ENCODE results near the gene IL36B.

DNA sequence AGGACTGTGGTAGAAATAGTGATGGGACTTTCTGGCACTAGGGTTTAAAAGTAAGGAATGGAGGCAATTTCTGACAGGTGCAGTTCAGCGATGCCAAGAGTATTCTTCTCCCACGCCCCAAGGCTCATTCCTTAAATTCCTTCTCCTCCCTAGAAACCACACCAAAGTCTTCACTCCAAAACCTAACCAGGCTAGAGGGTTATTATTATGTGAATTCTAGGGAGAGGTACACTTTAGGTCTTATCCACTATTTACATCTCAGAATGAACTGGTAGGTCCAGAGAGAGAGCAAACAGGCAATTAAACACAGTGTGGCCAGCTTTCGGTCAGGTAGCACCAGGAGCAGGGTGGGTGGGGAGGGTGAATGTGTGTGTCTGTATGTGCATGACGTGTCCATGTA is 26.5 kb upstream of the IL36B start:
- TF ChIP-seq, protein P1, sequence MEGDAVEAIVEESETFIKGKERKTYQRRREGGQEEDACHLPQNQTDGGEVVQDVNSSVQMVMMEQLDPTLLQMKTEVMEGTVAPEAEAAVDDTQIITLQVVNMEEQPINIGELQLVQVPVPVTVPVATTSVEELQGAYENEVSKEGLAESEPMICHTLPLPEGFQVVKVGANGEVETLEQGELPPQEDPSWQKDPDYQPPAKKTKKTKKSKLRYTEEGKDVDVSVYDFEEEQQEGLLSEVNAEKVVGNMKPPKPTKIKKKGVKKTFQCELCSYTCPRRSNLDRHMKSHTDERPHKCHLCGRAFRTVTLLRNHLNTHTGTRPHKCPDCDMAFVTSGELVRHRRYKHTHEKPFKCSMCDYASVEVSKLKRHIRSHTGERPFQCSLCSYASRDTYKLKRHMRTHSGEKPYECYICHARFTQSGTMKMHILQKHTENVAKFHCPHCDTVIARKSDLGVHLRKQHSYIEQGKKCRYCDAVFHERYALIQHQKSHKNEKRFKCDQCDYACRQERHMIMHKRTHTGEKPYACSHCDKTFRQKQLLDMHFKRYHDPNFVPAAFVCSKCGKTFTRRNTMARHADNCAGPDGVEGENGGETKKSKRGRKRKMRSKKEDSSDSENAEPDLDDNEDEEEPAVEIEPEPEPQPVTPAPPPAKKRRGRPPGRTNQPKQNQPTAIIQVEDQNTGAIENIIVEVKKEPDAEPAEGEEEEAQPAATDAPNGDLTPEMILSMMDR (IDR thresholded peaks at IDR 0.05) = no peak
- TF ChIP-seq TCF12 (IDR thresholded peaks at IDR 0.05) = no peak
- TF ChIP-seq TEAD4 (IDR thresholded peaks at IDR 0.05; ENCODE audit: borderline replicate concordance, insufficient read depth) = no peak
- TF ChIP-seq NRF1 (IDR thresholded peaks at IDR 0.05; ENCODE audit: low read depth, low read length) = no peak
- TF ChIP-seq TAF1 (IDR thresholded peaks at IDR 0.05; ENCODE audit: borderline replicate concordance, low read depth, low read length) = no peak
- no peak for TF ChIP-seq RCOR1 (IDR thresholded peaks at IDR 0.05; ENCODE audit: low read length)
- no peak for TF ChIP-seq MEF2A (IDR thresholded peaks at IDR 0.05; ENCODE audit: borderline replicate concordance, low read depth)
